Activated CD4-positive, alpha-beta T cell treated with anti-CD3 and anti-CD28 coated beads, Interleukin-10, Interleukin-2, amounts not matched to agents 100 ng/mL and 50 ng/mL, durations not matched to agents 16 hours and 8 hours (primary cell): ENCODE data around the gene EVC.
A peak's percentile ranks its signal among the peaks of the same experiment; 100 is the strongest.

Experiments
- DNase-seq: peaks from one replicate; pipeline ENCODE4 v3.0.0-alpha.2; 2020

The EVC gene

DNA sequence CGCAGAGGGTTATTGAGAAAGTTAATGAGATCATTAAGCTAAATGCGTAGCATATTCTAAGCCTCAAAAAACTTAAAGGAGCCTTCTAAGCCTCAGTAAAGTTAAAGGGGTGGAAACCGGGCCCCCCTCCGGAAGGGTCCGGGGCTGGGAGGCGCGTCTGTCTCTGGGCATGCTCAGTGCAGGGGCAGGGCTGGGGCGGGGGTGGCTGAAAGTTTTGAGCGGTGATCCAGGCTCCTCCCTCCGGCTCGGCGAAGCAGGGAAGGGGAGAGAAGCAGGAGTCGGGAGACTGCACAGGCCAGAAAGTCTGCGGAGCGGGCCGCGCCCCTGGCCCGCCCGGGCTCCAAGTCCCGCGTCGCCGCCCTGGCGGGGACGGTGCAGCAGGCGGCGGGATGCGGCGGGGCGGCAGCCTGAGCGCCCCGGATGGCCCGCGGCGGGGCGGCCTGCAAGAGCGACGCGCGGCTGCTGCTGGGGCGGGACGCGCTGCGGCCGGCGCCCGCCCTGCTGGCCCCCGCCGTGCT lies at the start of gene EVC:
TSS of gene EVC (plus strand) at position 241 of the 518 bp plus-strand sequence. CDS start at position 421, 180 bp downstream.
- peak; percentile 50 for DNase-seq

GRCh38 chr4:5661237-5661636 lies 49.8 kb upstream of the EVC start:
- no peak for DNase-seq

DNA sequence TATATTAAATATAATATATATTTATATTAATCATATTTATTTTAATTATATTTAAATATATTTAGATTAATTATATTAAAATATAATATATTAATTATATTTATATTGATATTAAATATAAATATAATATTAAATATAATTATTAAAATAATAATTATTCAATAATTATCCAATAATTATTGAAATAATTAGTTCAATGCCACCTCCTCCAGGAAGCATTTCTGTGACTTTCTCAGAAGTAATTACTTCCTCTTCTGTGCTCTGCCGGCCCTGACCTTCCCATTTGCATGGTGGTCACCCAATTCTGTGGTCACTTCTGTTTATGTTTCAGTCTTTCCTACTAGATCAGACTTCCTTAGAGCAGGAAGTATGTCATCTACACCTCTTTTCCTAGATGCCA lies 48.4 kb upstream of the EVC start:
- no peak for DNase-seq

DNA sequence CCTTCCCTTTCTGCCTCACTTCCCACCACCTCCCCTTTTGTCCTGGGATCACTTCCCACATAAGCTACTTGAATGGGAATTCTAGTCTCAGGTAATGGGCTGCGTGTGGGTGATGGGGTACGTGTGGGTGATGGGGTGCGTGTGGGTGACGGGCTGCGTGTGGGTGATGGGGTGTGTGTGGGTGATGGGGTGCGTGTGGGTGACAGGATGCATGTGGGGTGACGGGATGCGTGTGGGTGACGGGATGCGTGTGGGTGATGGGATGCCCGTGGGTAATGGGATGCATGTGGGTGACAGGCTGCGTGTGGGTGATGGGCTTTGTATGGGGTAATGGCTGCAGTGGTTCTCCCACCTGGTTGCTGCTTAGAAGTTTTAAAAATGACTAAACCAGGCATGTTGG lies 46.2 kb upstream of the EVC start:
- no peak for DNase-seq

- no peak for DNase-seq
Observed at GRCh38 chr4:5666741-5667140, 44.3 kb upstream of the EVC start.

GRCh38 chr4:5676763-5677162 lies 34.2 kb upstream of the EVC start:
- DNase-seq = no peak

DNA sequence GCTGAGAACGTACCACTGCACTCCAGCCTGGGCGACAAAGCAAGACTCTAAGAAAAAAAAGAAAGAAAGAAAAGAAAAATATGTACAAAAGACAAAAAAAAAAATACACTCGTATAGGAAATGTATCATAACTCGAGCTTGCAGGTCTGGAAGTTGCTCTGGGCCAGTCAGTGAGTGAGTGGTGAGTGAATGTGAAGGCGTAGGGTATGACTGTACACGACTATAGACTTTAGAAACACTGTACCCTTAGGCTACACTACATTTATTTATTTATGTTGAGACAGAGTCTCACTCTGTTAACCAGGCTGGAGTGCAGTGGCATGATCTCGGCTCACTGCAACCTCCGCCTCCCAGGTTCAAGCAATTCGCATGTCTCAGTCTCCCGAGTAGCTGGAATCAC lies 32.0 kb upstream of the EVC start:
- DNase-seq = no peak

DNA sequence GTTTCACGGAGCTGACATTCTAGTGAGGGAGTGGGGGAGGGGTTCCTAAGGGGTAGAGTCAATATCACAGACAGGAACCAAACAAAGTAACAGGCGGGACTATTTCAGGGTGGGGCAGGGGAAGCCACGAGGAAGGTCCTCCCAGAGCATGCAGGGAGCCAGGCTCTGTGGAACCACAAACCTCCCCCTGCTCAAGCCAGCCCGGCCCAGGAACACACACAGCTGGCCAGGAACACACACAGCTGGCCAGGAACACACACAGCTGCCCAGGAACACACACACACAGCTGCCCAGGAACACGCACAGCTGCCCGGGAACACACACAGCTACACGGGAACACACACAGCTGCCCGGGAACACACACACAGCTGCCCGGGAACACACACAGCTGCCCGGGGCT lies 27.4 kb upstream of the EVC start:
- no peak for DNase-seq

DNA sequence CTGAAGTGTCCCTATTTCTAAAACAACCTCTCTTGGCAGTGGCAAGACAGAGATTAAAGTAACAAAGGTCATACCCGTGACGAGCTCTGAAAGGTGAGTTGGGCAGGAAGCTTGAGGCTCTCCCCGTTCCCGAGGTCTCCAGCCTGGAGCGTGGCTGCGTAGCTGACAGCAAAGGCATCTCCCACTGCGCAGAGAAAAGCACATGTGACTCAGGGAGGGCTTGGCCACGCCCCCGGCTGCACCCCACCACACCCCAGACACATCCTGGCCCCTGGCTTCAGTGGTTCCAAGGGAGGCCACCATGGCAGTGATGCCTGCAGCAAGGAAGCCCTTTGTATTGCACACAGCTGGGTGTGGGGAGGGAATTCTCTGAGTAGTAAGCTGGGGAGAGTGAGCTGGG lies 25.7 kb upstream of the EVC start:
- DNase-seq = no peak

- DNase-seq = no peak
Observed at GRCh38 chr4:5686338-5686737, 24.7 kb upstream of the EVC start.

DNA sequence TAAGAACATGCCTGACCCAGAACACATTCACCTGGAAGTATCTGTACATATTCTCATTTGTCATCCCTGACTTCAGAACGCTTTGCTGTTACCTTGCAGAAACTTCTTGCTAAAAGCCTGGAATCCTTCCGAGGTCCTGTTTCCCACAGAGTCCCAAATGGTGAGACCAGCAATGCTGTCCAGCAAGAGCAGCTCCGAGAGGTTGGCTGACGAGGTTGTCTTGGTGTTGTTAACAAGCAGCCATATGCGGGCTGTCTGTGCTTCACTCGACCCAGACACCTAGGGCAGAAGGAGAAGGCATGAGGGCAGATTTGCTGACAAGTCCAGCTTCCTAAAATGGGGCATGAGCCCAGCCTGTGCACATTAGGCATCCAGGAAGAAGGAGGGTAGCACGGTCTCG lies 21.9 kb upstream of the EVC start:
- DNase-seq = no peak

GRCh38 chr4:5691491-5692132 lies 19.4 kb upstream of the EVC start:
- no peak for DNase-seq

- DNase-seq = no peak
Observed at GRCh38 chr4:5693871-5694270, 17.1 kb upstream of the EVC start.

- no peak for DNase-seq
Observed at GRCh38 chr4:5696341-5696740, 14.7 kb upstream of the EVC start.

GRCh38 chr4:5700459-5700858 lies 10.5 kb upstream of the EVC start:
- DNase-seq = no peak

- DNase-seq = no peak
Observed at GRCh38 chr4:5701971-5702370, 9.0 kb upstream of the EVC start.

DNA sequence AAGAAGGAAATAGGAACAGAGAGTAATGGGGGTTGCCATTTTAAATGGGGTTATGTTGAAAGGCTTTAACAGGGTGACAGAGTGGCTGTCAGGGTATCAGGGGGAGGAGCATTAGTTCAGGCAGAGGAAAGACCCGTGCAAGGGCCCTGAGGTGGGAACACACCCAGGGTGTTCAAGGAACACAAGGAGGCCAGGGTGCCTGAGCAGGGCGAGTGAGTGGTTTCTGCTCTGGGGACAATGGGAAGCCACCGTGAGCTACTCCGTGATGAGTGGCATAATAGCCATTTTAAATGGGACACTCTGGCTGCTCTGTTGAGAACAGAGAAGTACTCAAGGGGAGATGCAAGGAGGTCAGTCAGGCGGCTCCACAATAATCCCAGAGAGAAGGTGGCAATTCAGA lies 7.2 kb upstream of the EVC start:
- DNase-seq = no peak

DNA sequence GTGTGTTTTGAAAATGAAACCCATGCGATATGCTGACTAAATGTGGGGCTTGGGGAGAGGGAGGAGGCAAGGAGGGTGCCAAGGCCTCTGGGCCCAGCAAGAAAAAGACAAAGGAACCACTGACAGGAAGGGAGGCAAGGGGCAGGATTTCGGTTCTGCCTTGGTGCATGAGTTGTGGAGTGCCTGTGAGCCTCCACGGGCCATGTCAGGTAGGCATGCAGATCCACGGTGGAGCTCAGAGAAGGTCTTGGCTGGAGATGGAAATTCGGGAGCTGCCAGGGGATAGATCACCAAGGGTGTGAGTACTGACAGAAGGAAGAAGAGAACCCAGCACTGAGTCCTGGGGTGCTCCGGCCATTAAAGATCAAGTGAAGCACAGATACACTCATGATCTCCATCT lies 6.7 kb upstream of the EVC start:
- DNase-seq = no peak

DNA sequence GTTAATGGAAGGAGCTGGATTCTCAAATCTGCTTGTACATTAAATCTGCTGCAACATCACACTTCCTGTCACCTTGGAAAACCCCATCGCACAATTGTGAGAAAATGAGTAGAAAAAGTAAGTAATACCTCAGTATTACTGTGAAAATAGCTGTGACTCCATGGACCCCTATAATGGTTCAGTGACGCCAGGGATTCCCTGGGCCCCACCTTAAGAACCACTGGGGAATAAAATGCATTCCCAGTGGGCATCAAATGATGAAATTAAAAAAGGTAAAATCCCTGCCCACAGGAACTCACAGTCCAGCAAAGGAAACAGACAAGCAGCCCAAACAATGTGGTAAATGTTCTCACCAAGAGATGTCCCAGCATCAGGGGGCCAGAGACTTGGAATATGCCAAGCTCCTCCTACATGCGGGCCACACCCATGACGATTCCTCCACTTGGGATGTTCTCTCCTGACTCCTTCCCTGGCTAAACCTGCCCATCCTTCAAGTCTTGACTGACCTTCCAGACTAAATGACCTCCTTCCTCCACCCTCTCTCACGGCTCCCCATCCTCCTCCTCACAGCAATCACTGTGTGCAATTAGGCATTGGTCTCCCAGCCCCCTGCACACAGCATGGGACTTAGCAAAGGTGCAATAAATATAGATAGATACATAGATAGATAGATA lies 5.2 kb upstream of the EVC start:
- DNase-seq = no peak

- DNase-seq = no peak
Observed at GRCh38 chr4:5706486-5707290, 4.3 kb upstream of the EVC start.

GRCh38 chr4:5707366-5707765 lies 3.6 kb upstream of the EVC start:
- DNase-seq = no peak

GRCh38 chr4:5707778-5708448 lies 3.1 kb upstream of the EVC start:
- DNase-seq = no peak

DNA sequence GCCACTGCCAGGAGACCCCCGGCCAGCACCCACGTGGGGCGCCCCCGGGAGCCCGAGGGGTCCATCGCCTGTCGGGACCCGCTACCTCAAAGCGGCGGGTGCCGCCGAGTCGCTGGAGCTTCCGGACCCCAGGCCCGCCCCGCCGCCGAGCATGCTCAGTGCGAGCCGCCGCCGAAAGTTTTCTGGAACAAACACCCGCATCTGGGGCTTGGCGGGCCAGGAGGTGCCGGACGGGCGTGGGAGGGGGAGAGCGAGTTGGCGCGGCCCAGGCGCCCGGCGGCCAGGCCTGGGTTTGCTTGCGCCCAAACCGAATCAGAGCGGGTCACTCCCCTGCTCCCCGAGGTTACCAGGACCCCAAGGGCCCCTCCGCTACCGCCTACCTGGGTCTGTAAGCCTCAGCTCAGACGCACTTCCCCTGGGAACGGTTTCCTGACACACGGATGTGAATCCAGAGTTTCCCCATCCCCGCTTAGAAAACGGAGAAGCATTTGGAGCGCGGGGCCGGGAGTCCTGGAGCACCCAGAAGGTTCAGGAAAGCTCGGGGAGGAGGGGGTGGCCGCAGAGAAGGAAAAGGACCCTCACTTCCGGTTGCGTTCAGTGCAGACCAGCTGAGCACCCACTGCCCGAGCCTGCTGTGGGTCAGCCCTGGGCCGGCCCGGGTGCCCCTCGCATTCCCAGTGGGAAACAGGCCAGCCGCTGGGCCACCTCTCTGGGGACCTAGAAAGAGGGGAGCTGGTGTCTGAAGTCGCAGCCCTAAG lies 2.4 kb upstream of the EVC start, which contains the start of gene EVC2:
TSS of gene EVC2 (minus strand) at position 111 of the 758 bp plus-strand sequence. CDS start at position 65, 46 bp downstream.
- DNase-seq = peak; percentile 47
